ENCODE data around the gene EPHA4. TPM values are rescaled to one million over a fixed set of nuclear protein-coding genes. Genes with fewer than 3 reads are reported as not detected.

The EPHA4 gene
- total RNA-seq, 2 donors from 2014 or later, result 12.0 to 88.8 TPM

DNA sequence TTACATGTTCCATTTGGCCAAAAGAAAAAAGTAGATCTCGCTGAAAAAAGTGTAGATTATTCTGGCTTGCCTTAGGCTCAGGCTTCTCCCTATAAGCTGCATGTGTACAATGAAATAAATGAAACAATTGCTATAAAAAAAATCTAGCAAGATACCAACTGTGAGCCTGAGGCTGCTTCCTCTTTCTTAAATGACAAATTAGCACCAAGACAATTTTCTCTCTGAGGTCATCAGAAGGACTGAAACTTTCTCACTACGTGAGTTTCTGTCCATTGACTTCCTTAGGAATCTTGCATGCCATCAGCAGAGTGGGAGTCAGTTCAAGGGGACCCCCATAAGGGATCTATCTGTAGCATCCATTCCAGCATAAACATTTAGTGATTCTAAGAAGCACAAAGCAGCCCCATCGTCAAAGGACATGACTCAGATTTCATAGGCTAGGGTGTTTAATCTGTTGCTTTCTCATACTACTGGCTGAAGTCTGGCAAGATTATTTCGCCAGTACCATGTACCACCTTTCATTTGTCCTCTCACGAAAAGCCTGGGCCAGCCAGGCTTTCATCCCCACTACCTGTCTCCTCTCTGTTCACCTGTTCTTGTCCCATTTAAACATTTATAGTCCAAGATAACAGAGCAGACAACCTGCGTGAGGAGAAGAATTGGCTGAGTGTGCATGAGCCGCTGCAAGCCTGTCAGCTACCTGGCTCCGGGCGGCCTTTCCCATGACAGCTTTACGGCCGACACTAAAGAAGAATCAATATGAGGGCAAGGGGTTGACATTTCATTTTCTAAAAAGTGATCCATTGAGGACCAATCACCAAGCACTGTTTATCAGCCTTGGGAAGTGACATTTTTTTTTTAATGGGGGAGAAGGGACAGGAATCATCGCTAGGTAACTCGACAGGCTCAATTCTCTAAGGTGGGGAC is 120.0 kb downstream of the EPHA4 start:
- H3K36me3 ChIP-seq, result no peaks in the 10 kb centered on the region
- H3K4me1 ChIP-seq (replicated peaks), result no peaks in the 10 kb centered on the region
- WGBS, result 64% methylated on average over 13 of the region's 13 CpGs
- H3K4me3 ChIP-seq, result no peak overlapping the region
- intact Hi-C loops (cut with DNase I), result no loop called here
- TF ChIP-seq POLR2AphosphoS5 (IDR thresholded peaks at IDR 0.05), result no peak
- TF ChIP-seq POLR2A (IDR thresholded peaks at IDR 0.05), result no peak
- TF ChIP-seq, protein P1, sequence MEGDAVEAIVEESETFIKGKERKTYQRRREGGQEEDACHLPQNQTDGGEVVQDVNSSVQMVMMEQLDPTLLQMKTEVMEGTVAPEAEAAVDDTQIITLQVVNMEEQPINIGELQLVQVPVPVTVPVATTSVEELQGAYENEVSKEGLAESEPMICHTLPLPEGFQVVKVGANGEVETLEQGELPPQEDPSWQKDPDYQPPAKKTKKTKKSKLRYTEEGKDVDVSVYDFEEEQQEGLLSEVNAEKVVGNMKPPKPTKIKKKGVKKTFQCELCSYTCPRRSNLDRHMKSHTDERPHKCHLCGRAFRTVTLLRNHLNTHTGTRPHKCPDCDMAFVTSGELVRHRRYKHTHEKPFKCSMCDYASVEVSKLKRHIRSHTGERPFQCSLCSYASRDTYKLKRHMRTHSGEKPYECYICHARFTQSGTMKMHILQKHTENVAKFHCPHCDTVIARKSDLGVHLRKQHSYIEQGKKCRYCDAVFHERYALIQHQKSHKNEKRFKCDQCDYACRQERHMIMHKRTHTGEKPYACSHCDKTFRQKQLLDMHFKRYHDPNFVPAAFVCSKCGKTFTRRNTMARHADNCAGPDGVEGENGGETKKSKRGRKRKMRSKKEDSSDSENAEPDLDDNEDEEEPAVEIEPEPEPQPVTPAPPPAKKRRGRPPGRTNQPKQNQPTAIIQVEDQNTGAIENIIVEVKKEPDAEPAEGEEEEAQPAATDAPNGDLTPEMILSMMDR (IDR thresholded peaks at IDR 0.05), result no peak
- DNase-seq (ENCODE audit: low spot score), result no peak
- no peak overlapping the region for H3K27ac ChIP-seq
- H3K27me3 ChIP-seq (replicated peaks; ENCODE audit: insufficient read depth), result no peaks in the 10 kb centered on the region
- no peaks in the 10 kb centered on the region for H3K9me3 ChIP-seq

DNA sequence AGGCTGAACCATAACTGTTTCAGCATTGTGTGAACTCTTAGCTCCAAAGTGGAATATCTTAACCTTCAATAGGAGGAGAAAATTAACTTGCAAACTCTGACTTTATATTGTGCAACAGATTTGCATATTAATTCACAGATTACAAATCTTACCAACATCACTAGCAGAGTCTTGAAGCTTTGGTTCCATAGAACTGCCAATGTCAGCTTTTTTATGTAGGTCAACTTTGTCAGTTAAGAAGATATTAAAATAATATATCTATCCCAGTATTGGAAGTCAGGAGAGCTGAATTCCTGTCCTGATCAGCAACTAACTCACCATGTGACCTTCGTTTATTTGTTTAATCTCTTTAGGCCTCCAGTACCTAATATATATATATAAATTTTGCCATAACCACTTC is 121.8 kb downstream of the EPHA4 start:
- TF ChIP-seq POLR2AphosphoS5 (IDR thresholded peaks at IDR 0.05) (no peak), POLR2A (IDR thresholded peaks at IDR 0.05) (no peak)
- TF ChIP-seq, protein P1 (IDR thresholded peaks at IDR 0.05), result no peak
- H3K4me3 ChIP-seq, result no peak overlapping the region
- intact Hi-C loops (cut with DNase I), result no loop called here
- DNase-seq (ENCODE audit: low spot score), result no peak
- 97% methylated on average over 1 of the region's 1 CpG for WGBS
- no peak overlapping the region for H3K27ac ChIP-seq
- H3K9me3 ChIP-seq, result no peaks in the 10 kb centered on the region
- no peaks in the 10 kb centered on the region for H3K36me3 ChIP-seq
- H3K27me3 ChIP-seq (replicated peaks; ENCODE audit: insufficient read depth), result no peaks in the 10 kb centered on the region
- H3K4me1 ChIP-seq (replicated peaks), result no peaks in the 10 kb centered on the region

DNA sequence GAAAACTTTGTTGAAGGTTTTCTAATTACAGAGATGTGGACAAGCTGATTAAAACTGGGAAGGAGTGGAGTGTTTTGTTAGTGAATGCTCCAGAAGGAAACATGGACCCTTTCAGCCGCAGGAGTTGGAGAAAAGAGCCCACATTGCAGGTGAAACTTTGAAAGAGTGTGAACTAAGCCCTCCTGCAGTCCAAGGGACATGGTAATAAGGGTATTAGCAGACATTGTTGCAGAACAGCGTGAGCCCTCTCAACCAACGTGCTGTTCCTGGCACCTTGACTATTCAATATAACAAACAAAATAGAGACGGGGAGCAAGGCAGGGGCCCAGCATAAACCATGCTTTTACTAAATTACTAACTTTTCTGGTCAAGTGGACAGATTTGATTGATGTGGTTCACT is 122.7 kb downstream of the EPHA4 start:
- H3K27ac ChIP-seq, result no peak overlapping the region
- intact Hi-C loops (cut with DNase I), result no loop called here
- no peak for DNase-seq (ENCODE audit: low spot score)
- WGBS, result 84% methylated on average over 4 of the region's 4 CpGs
- no peaks in the 10 kb centered on the region for H3K36me3 ChIP-seq
- no peaks in the 10 kb centered on the region for H3K9me3 ChIP-seq
- H3K4me3 ChIP-seq, result no peak overlapping the region
- no peaks in the 10 kb centered on the region for H3K27me3 ChIP-seq (replicated peaks; ENCODE audit: insufficient read depth)
- no peaks in the 10 kb centered on the region for H3K4me1 ChIP-seq (replicated peaks)
- TF ChIP-seq POLR2AphosphoS5 (IDR thresholded peaks at IDR 0.05) (no peak), POLR2A (IDR thresholded peaks at IDR 0.05) (no peak)
- TF ChIP-seq, protein P1 (IDR thresholded peaks at IDR 0.05), result no peak

- Histone ChIP-seq H3K4me3 (no peak overlapping the region), H3K4me1 (replicated peaks) (no peaks in the 10 kb centered on the region), H3K27ac (no peak overlapping the region), H3K27me3 (replicated peaks; ENCODE audit: insufficient read depth) (no peaks in the 10 kb centered on the region), H3K36me3 (no peaks in the 10 kb centered on the region), H3K9me3 (no peaks in the 10 kb centered on the region)
- no peak for DNase-seq (ENCODE audit: low spot score)
- intact Hi-C loops (cut with DNase I), result no loop called here
- TF ChIP-seq POLR2AphosphoS5 (IDR thresholded peaks at IDR 0.05) (no peak), POLR2A (IDR thresholded peaks at IDR 0.05) (no peak)
- TF ChIP-seq, protein P1 (IDR thresholded peaks at IDR 0.05), result no peak
- 64% methylated on average over 4 of the region's 4 CpGs for WGBS
These were observed 123.2 kb downstream of the EPHA4 start for GRCh38 chr2:221448844-221449390.

All from prostate gland (tissue), 2 donors.